Glutamatergic neuron (in vitro differentiated cells): ENCODE data around the gene NBAS. TPM values are rescaled to one million over a fixed set of nuclear protein-coding genes. Genes with fewer than 3 reads are reported as not detected.

Source experiments
- DNase-seq: peaks from one replicate; pipeline ENCODE4 v3.0.0; 2022
- H3K27ac Mint-ChIP-seq: one replicate; pipeline ENCODE4 v1.8.0; 2020; ENCODE audit warnings: mild to moderate bottlenecking, mixed read lengths, inconsistent platforms; ENCODE audit not compliant: unreplicated experiment
- H3K27me3 Mint-ChIP-seq: one replicate; pipeline ENCODE4 v1.8.0; 2020; ENCODE audit warnings: mild to moderate bottlenecking, moderate library complexity, mixed read lengths, inconsistent platforms; ENCODE audit not compliant: unreplicated experiment
- H3K36me3 Mint-ChIP-seq: one replicate; pipeline ENCODE4 v1.8.0; 2020; ENCODE audit warnings: mild to moderate bottlenecking, mixed read lengths, inconsistent platforms; ENCODE audit not compliant: unreplicated experiment
- H3K4me1 Mint-ChIP-seq: one replicate; pipeline ENCODE4 v1.8.0; 2020; ENCODE audit warnings: mild to moderate bottlenecking, low read depth, mixed read lengths, inconsistent platforms; ENCODE audit not compliant: unreplicated experiment
- H3K4me3 Mint-ChIP-seq: one replicate; pipeline ENCODE4 v1.8.0; 2020; ENCODE audit warnings: mild to moderate bottlenecking, mixed read lengths, inconsistent platforms; ENCODE audit not compliant: unreplicated experiment
- H3K9me3 Mint-ChIP-seq: one replicate; pipeline ENCODE4 v1.8.0; 2020; ENCODE audit warnings: mild to moderate bottlenecking, moderate library complexity, mixed read lengths, inconsistent platforms; ENCODE audit not compliant: unreplicated experiment
- CTCF ChIP-seq: fragments of 200-600 bp; sonication (generic); IDR thresholded peaks from one replicate; pipeline ENCODE4 v1.5.0; 2021; ENCODE audit not compliant: partially characterized antibody, unreplicated experiment
- total RNA-seq: library from RNA; stranded (reverse); fragmentation: NEBNext Ultra II Directional; extraction: Animal tissue kit (Norgen Biotek cat#: 25700); gene quantifications from one replicate; pipeline ENCODE4 v1.2.1, GENCODE V29; 2021; ENCODE audit not compliant: unreplicated experiment

NBAS gene
- total RNA-seq, 1 donor from 2014 or later: 46.1 TPM

DNA sequence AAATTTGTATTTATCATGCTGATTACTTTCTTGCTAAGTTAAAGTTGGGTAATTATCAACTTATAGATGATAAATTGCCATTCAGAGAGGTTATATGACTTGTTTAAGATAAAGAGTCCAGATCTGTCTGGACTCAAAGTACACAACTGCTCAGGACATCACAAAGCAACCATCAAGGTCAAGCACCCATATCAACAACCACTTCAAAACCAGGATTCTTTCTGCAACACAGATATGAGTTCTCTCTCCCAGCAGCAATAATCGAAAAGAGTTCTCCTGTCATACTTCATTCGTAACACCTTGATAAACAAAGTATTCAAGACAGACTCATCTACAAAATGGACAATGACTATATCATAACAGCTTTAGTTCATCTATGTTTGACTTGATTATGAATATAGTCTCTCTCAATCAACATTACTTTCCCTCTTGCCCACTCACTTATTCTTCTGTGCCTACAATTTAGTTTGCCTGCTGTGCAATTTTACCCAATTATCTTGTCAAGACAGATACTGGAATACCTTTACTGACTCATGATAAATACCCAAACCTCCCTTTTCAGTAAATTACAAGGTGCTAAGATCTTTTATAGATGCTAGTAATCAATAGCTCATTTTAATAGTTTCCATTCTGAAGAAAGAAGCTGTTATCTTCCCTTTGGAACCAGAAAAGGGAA, 281.8 kb downstream of the NBAS start:
- no peak overlapping the region for H3K27ac Mint-ChIP-seq

DNA sequence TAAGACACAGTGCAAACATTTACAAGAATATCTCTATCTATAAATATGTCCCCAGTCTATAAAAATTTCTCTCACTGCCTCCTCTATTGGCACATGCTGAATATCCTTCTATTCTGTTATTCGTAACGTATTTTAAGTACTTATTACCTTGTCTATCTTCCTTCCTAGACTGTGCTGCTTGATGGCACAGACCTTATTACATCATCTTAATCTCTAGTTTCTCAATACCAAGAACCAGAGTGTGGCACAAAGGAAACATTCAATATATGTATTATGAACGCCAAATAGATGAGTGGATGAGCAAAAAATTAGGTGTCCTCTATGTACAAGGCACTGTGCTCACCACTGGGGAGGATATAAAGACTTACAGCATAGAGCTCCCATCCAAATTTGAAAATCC, 282.8 kb downstream of the NBAS start:
- Mint-ChIP-seq H3K4me3 (no peak overlapping the region), H3K4me1 (peaks cover 2% of the 10 kb centered on the region), H3K36me3 (peaks cover 3% of the 10 kb centered on the region), H3K9me3 (no peaks in the 10 kb centered on the region), H3K27me3 (no peaks in the 10 kb centered on the region), H3K27ac (no peak overlapping the region)
- TF ChIP-seq CTCF: no peak
- DNase-seq: no peak

More for the DNA sequence above, 281.8 kb downstream of the NBAS start:
- Mint-ChIP-seq H3K4me3 (no peak overlapping the region), H3K27me3 (no peaks in the 10 kb centered on the region), H3K9me3 (no peaks in the 10 kb centered on the region), H3K4me1 (no peaks in the 10 kb centered on the region), H3K36me3 (peaks cover under 1% of the 10 kb centered on the region)
- DNase-seq: no peak
- no peak for TF ChIP-seq CTCF

DNA sequence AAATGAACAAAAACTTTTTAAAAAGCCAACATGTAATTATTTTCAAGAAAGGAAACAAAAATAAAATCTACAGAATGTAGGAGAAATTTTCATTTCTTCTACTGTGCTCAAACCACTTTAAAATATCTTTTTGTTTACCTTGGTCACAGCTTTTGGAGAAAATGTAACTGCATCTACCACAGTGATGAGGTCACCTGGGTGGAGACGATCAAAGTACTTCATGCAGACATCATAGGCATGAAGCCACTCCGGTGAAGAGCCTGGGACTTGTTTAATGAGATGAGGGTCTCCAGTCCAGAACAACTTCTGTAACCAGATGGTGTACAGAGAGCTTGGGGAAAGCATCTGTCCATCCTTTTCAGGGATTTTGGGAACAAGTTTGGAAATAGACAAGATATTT, 285.8 kb downstream of the NBAS start:
- TF ChIP-seq CTCF: no peak
- no peak for DNase-seq
- Mint-ChIP-seq H3K4me1 (peaks cover 16% of the 10 kb centered on the region), H3K36me3 (peaks cover 3% of the 10 kb centered on the region), H3K4me3 (no peak overlapping the region), H3K27me3 (no peaks in the 10 kb centered on the region), H3K27ac (no peak overlapping the region), H3K9me3 (no peaks in the 10 kb centered on the region)

DNA sequence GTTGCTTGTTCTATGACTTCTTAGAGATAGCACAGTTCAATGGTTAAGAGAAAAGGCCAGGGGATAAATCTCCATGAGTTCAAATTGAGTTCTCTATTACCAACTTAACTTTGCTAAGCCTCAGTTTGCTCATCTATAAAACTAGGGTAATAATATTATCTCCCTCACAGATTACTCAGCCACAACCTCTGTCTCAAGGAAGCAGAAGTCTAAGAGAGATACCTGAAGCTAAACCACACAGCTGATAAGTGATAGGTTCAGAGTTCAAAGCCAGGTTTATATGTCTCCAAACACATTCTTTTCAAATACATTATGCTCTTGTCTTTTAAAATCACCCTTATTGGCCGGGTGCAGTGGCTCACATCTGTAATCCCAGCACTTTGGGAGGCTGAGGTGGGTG, 287.7 kb downstream of the NBAS start:
- Mint-ChIP-seq H3K9me3 (no peaks in the 10 kb centered on the region), H3K4me1 (peaks cover 18% of the 10 kb centered on the region), H3K27me3 (no peaks in the 10 kb centered on the region), H3K27ac (no peak overlapping the region), H3K4me3 (no peak overlapping the region), H3K36me3 (peaks cover 3% of the 10 kb centered on the region)
- no peak for TF ChIP-seq CTCF
- DNase-seq: no peak

GRCh38 chr2:15272942-15273341, 288.2 kb downstream of the NBAS start:
- no peak overlapping the region for H3K4me3 Mint-ChIP-seq
- H3K9me3 Mint-ChIP-seq: no peaks in the 10 kb centered on the region
- H3K36me3 Mint-ChIP-seq: peaks cover 3% of the 10 kb centered on the region
- H3K4me1 Mint-ChIP-seq: peaks cover 19% of the 10 kb centered on the region
- H3K27me3 Mint-ChIP-seq: no peaks in the 10 kb centered on the region
- H3K27ac Mint-ChIP-seq: no peak overlapping the region
- DNase-seq: no peak
- no peak for TF ChIP-seq CTCF
